Activated naive CD4-positive, alpha-beta T cell treated with anti-CD3 and anti-CD28 coated beads, Interleukin-2, amount 50 U/mL, for 72 hours (primary cell): ENCODE data around the gene ERBB4. TPM values are rescaled to one million over a fixed set of nuclear protein-coding genes. Genes with fewer than 3 reads are reported as not detected.

ENCODE experiments used
- ATAC-seq, 2 donors: fragments of 150-1000 bp; cut with Tn5 transposase; 2 replicates each; pipeline ENCODE4 v1.10.0; 2021; ENCODE audit warnings: mild to moderate bottlenecking in 2 of 2, moderate library complexity in 2 of 2
- DNase-seq, 2 donors: peaks; one replicate each; pipeline ENCODE4 v3.0.0; 2021 to 2022; ENCODE audit warnings: low spot score in 2 of 2
- H3K27ac Mint-ChIP-seq, 2 donors: one replicate each; pipeline ENCODE4 v1.8.0; 2022; ENCODE audit warnings: mild to moderate bottlenecking in 2 of 2, mixed read lengths in 2 of 2
- H3K36me3 Mint-ChIP-seq, 2 donors: one replicate each; pipeline ENCODE4 v1.8.0; 2022; ENCODE audit warnings: mixed read lengths in 2 of 2
- H3K9me3 Mint-ChIP-seq, 2 donors: one replicate each; pipeline ENCODE4 v1.8.0; 2022; ENCODE audit warnings: mixed read lengths in 2 of 2
- total RNA-seq, 2 donors: library from RNA; stranded (reverse); gene quantifications; one replicate each; pipeline ENCODE4 v1.2.3, GENCODE V29; 2022

Gene ERBB4
- total RNA-seq, 2 donors from 2014 or later, result not detected

- ATAC-seq, result no peak
- Mint-ChIP-seq H3K36me3 (no peaks in the 10 kb centered on the region), H3K9me3 (peaks cover 5 to 13% of the 10 kb centered on the region in 2 donors), H3K27ac (no peak overlapping the region)
- no peak for DNase-seq
Observed at GRCh38 chr2:211835695-211836094, 702.9 kb downstream of the ERBB4 start.

DNA sequence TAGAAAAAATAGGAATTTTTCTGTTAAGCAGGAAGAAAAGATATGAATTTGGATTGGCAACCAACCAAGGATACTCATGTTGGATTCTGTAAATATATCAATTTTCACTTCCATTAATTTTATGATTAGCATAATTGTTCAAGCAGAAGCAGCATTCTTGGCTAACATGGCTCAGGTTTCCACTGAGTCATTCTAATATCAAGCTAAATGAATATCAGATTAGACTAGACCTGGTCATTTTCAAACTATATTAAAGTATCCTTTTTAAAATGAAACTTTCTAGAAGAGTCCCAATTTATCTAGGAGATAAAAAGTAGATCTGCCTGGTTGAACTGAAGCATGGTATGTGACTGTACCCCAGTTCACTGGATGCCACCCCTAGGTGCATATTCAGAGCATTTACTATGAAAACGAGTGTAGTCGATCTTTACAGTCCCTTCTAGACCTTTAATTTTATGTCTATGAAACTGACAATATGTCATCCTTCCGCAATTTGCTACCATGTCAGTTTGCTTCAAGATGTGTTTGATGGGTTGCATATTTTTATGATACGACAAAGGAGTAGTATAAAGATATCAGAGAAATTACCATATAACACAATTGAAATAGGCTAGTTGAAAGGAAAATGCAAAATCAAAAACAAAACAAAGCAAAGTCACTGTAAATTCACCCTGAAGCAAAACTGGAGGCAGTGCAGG is 704.9 kb downstream of the ERBB4 start:
- Mint-ChIP-seq H3K9me3 (peaks cover 5 to 8% of the 10 kb centered on the region in 2 donors), H3K27ac (no peak overlapping the region), H3K36me3 (no peaks in the 10 kb centered on the region)
- ATAC-seq, result no peak
- no peak for DNase-seq

- DNase-seq (no peak), ATAC-seq (no peak)
- Mint-ChIP-seq H3K9me3 (peaks cover 5% of the 10 kb centered on the region in 2 donors), H3K27ac (no peak overlapping the region), H3K36me3 (no peaks in the 10 kb centered on the region)
Observed at GRCh38 chr2:211829725-211830124, 708.9 kb downstream of the ERBB4 start.

DNA sequence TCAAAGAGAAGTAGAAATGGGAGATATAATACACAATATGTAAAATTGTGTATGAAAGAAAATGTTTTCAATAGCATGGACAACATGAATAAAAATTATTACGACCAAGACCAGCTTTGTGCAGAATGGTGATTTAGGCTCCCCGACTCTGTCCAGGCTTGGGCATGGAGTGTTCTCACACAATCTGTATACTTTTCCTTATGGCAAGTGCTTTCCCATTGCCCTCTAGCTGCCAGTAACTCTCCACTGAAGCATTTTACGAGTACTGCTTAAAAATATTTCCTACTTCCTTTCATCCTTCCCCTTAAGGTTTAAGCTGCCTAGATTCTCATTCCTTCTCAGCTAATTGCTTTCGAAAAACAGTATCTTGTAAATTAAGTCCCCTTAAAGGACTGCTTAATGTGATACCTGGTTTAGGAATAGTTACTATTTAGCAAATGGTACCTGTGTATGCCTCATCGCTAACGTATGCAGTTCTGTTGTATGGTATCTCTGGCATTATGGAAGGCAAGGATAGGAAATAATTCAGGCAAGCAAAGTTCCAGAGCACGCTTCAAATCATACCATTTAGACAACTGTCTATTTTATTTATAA is 714.6 kb downstream of the ERBB4 start:
- H3K9me3 Mint-ChIP-seq, result peaks cover 7 to 25% of the 10 kb centered on the region in 2 donors
- no peak for DNase-seq
- no peak for ATAC-seq

DNA sequence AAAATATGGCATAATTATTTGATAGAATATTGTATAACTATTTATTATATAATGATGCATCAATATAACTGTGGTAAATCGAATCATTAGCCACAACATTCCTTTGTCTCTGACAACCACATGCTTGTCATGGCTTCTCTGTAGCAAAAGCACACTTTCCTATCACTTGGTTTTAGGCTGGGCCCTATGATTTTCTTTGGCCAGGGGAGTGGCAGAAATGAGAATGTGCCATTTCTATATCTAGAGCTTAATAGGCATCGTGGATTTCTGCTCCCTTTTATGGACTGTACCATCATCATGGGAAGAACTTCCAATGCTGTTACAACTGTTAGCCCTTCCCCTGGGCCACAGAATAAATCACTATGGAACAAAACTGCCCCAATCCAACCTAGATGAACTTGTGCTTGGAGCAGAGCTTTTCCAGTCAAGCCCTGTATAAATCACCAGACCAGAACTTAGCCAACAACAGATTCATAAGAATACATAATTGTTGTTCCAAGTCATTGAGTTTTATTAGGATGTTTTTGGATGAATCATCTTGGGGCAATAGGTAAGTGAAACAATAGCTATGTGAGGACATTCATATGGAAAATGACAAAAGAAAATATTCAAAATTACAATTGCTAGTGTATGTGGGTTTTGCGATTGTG is 715.8 kb downstream of the ERBB4 start:
- H3K9me3 Mint-ChIP-seq, result peaks cover 10 to 25% of the 10 kb centered on the region in 2 donors
- no peak overlapping the region for H3K27ac Mint-ChIP-seq
- no peaks in the 10 kb centered on the region for H3K36me3 Mint-ChIP-seq
- no peak for DNase-seq
- ATAC-seq, result no peak

More for the DNA sequence above, 714.6 kb downstream of the ERBB4 start:
- Mint-ChIP-seq H3K36me3 (no peaks in the 10 kb centered on the region), H3K27ac (no peak overlapping the region)

DNA sequence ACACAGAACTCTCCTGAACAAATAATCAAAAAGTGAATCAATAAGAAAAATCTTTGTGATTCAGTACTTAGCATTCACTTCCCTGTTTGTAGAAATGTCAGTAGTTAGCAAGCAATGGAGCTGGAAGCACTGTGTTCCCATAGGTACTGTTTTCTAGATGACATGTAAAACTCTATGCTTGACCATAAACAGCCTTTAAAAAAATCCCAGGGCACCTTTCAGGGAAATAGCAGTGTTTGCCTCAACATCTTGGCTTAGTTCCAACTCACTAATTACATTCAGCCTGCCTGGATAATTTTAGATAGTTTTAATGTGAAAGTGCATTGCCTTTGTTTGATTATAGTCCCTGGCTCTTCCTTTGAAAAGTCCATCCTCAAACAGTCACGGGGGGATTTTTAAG is 721.8 kb downstream of the ERBB4 start:
- DNase-seq (no peak), ATAC-seq (no peak)
- Mint-ChIP-seq H3K27ac (no peak overlapping the region), H3K9me3 (peaks cover 14 to 19% of the 10 kb centered on the region in 2 donors), H3K36me3 (peaks cover 0 to 1% of the 10 kb centered on the region in 2 donors)

DNA sequence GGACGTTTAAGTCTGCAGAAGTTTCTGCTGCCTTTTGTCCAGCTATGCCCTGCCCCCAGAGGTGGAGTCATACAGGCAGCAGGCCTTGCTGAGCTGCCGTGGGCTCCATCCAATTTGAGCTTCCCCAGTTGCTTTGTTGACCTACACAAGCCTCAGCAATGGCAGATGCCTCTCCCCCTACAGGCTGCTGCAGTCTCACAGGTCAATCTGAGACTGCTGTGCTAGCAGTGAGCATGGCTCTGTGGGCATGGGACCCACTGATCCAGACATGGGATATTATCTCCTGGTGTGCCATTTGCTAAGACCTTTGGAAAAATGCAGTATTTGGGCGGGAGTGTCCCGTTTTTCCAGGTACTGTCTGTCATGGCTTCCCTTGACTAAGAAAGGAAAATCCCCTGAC is 726.0 kb downstream of the ERBB4 start:
- H3K36me3 Mint-ChIP-seq, result peaks cover 0 to 5% of the 10 kb centered on the region in 2 donors
- H3K27ac Mint-ChIP-seq, result no peak overlapping the region
- DNase-seq (no peak), ATAC-seq (no peak)
- H3K9me3 Mint-ChIP-seq, result peaks cover 14 to 22% of the 10 kb centered on the region in 2 donors

DNA sequence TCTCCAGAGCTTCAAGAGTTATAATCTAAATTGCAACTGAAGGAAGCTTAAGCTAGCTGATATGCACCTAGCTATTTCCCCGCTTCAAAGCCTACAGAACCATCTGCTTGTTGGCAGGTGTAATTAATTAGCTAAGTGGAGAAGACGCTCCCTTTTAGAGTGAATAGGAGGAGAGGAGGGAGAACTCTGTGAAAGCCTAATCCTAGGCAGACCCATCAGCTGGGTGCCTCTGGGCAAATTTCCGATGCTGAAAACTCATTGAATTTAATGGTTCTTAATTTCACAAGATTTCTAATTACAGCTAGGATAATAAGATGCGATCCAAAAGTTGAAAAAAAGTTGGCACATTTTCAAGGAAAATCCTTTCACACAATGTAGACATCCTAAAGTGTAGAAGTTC is 735.9 kb downstream of the ERBB4 start:
- no peaks in the 10 kb centered on the region for H3K36me3 Mint-ChIP-seq
- ATAC-seq (no peak), DNase-seq (no peak)
- H3K27ac Mint-ChIP-seq, result no peak overlapping the region
- H3K9me3 Mint-ChIP-seq, result no peaks in the 10 kb centered on the region

DNA sequence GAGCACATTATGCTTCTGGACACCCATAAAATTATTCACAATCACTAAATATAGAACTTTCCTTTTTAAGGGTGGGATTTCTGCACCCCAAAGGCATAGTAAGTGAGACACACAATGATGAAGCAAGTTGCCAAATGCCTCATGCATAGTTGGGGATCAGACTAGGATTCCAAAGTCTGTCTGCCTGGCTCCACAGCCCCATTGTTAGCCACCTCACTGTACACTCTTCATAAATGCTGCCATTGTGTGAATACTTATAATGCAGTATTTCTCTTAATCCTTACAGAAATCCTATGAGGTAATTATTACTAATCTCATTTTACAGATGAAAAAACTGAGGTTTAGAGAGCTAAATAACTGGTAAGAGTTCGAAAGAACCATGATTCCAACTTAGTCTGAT is 738.6 kb downstream of the ERBB4 start:
- Mint-ChIP-seq H3K36me3 (no peaks in the 10 kb centered on the region), H3K9me3 (no peaks in the 10 kb centered on the region), H3K27ac (no peak overlapping the region)
- no peak for DNase-seq
- no peak for ATAC-seq

DNA sequence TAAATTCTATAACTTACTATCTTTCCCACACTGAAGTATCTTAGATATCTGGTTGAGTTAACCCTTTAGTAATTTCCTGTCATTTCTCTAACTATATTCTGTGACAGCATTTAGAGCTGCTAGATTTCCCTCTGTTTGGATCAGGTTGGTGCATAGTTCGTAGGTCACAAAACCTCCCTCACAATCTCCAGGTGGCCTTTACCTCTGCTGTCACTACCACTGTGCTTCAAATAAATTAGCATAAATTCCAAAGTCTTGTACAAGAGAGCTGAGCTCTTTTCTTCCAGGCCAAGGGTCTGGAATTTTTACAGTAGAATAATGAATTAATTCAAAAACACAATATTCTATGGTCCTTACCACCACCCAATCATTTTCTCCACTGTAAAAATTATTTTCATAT is 739.7 kb downstream of the ERBB4 start:
- H3K27ac Mint-ChIP-seq, result no peak overlapping the region
- H3K9me3 Mint-ChIP-seq, result no peaks in the 10 kb centered on the region

DNA sequence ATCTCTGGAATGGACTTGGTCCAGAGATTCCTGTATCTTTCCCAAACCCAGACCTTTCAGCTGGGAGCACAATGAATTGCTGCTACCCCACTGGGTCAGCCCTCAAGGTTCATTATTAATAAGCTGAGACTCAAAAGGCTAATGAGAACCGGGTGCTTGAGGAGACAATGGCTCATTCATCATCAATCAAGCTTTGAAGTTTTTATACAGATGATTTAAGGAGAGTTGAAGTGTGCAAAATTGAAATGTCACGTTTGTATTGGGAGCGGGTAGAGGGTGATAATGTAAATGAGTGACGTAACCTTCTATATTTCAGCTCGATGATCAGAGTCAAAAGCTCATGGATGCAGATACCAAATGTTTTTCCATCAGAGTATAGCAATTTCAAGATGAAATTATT is 744.9 kb downstream of the ERBB4 start:
- Mint-ChIP-seq H3K27ac (no peak overlapping the region), H3K36me3 (no peaks in the 10 kb centered on the region), H3K9me3 (peaks cover 5 to 9% of the 10 kb centered on the region in 2 donors)
- ATAC-seq (no peak), DNase-seq (no peak)

More for the DNA sequence above, 739.7 kb downstream of the ERBB4 start:
- no peak for ATAC-seq
- no peak for DNase-seq
- H3K36me3 Mint-ChIP-seq, result no peaks in the 10 kb centered on the region

- DNase-seq (no peak), ATAC-seq (no peak)
- Mint-ChIP-seq H3K27ac (no peak overlapping the region), H3K36me3 (no peaks in the 10 kb centered on the region), H3K9me3 (peaks cover 5 to 9% of the 10 kb centered on the region in 2 donors)
Observed at GRCh38 chr2:211789982-211790381, 748.6 kb downstream of the ERBB4 start.

DNA sequence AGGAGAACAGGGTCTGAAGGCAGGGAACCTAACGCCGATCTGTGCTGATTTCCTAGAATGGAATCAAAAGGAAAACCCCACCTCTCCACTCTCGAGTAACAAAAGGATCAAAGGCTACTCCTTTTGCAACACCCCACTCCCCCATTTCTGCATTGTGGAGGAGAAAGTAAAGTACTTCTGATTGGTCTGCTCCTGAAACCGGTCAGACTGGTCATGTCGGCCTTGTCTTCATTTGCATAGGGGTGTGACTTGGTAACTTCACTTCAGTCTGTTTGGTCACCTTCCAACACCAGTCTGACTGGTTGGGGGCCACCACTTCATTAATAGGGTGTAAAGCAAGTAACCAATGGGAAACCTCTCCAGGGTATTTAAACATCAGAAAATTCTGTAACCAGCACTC is 771.9 kb downstream of the ERBB4 start:
- Mint-ChIP-seq H3K9me3 (peaks cover 5 to 13% of the 10 kb centered on the region in 2 donors), H3K27ac (no peak overlapping the region), H3K36me3 (no peaks in the 10 kb centered on the region)
- no peak for DNase-seq
- ATAC-seq, result no peak

- Mint-ChIP-seq H3K27ac (no peak overlapping the region), H3K36me3 (no peaks in the 10 kb centered on the region), H3K9me3 (peaks cover 5 to 12% of the 10 kb centered on the region in 2 donors)
- no peak for DNase-seq
- ATAC-seq, result no peak
Observed at GRCh38 chr2:211762479-211762878, 776.1 kb downstream of the ERBB4 start.

- ATAC-seq, result no peak
- Mint-ChIP-seq H3K9me3 (peaks cover 5 to 9% of the 10 kb centered on the region in 2 donors), H3K36me3 (no peaks in the 10 kb centered on the region), H3K27ac (no peak overlapping the region)
- DNase-seq, result no peak
Observed at GRCh38 chr2:211760103-211760502, 778.5 kb downstream of the ERBB4 start.

DNA sequence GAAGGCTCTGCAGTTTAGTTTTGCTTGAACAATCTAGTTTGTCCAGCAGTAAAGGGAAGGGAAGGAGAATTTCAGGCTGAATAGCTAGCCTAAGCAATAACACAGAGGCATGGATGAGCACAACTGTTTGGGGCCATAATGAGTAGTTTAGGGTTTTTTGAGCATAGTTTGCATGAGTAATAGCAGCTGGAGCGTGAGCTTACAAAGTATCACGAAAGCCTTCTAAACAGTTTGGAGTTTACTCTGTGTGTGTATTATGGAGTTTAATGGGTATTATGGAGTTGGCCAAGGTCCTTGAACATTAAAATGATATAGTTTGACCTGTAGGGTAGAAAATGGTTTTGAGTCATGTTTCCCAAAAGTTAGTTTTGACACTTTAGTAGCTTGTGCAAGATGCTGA is 782.3 kb downstream of the ERBB4 start:
- H3K9me3 Mint-ChIP-seq, result peaks cover 0 to 4% of the 10 kb centered on the region in 2 donors
- no peak for DNase-seq
- no peaks in the 10 kb centered on the region for H3K36me3 Mint-ChIP-seq
- ATAC-seq, result no peak
- no peak overlapping the region for H3K27ac Mint-ChIP-seq

GRCh38 chr2:211755187-211755586 is 783.4 kb downstream of the ERBB4 start:
- ATAC-seq, result no peak
- DNase-seq, result no peak
- Mint-ChIP-seq H3K27ac (no peak overlapping the region), H3K9me3 (peaks cover 0 to 4% of the 10 kb centered on the region in 2 donors), H3K36me3 (no peaks in the 10 kb centered on the region)

GRCh38 chr2:211751848-211752247 is 786.8 kb downstream of the ERBB4 start:
- ATAC-seq (no peak), DNase-seq (no peak)
- Mint-ChIP-seq H3K9me3 (no peaks in the 10 kb centered on the region), H3K27ac (no peak overlapping the region), H3K36me3 (no peaks in the 10 kb centered on the region)
